NCI-H1694 treated with DMSO at 0.1 percent for 48 hours (cell line): Measurements from ENCODE around the gene ATP6V0E1.
"Not testable (repeated sequence)": the region's sequence is repeated elsewhere in the genome, so short reads cannot be mapped to it uniquely, and the experiment has no call there.

Source experiments
- DNase-seq: peaks from one replicate; lab custom pipeline; 2025; lab: John Stamatoyannopoulos, UW

Gene ATP6V0E1

DNA sequence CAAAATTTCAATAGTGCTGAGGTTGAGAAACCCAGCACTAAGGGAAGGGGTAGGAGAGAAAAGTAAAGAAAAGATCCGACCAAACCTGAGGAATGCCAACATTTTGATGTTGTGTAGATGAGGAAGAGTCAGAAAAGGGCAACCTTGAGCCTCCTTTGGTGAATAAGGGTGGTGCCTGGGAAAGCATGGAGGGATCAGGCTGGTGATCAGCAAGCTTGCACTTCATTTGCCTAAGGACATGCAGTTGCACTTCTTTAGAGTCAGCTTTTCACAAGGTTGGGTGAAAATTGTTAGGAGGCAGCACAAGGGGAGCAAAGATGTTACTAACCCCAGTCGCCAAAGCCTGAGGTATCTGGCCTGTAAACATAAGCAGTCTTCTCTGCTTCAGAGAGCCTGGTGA lies 20.4 kb downstream of the ATP6V0E1 start:
- no peak for DNase-seq

- no peak for DNase-seq
Measured at GRCh38 chr5:173004447-173004846, 20.9 kb downstream of the ATP6V0E1 start.

- DNase-seq, result no peak
Measured at GRCh38 chr5:173010021-173010420, 26.4 kb downstream of the ATP6V0E1 start.

DNA sequence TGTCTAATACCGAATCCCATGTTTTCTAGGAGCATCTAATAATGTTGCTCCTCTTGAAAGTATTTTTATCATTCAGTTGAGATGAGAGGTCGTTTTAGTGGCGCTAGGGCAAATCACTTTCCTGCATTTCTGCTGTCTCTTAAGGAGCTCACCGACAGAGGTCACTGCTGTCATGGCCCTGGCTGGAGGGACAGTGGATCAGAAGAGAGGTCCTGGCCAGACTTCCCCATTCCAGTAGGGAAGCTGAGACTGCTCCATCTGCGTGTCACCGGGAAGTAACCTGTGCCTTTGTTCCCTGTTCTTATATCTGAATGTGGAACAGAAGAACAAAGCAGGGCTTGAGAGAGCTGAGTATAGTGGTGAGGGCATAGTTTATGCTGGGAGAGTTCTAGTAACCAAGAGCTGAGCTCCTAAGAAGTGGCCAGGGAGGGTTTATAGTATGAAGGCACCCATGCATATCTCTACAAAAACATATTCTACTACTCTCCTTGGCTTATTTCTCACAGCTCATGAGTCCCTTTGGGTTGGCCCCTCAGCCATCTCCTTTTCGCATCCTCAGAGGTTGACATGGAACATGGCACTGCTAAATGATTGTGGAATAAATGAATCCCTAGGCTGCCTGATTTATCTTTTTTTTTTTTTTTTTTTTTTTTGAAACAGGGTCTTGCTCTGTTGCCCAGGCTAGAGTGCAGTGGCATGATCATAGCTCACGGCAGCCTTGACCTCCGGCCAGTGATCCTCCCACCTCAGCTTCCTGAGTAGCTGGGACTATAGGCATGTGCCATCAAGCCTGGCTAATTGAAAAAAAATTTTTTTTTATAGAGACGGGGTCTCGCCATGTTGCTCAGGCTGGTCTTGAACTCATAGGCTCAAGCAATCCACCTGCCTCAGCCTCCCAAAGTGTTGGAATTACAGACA lies 27.2 kb downstream of the ATP6V0E1 start:
- no peak for DNase-seq

- DNase-seq, result no peak
Measured at GRCh38 chr5:173011566-173011965, 28.0 kb downstream of the ATP6V0E1 start.

DNA sequence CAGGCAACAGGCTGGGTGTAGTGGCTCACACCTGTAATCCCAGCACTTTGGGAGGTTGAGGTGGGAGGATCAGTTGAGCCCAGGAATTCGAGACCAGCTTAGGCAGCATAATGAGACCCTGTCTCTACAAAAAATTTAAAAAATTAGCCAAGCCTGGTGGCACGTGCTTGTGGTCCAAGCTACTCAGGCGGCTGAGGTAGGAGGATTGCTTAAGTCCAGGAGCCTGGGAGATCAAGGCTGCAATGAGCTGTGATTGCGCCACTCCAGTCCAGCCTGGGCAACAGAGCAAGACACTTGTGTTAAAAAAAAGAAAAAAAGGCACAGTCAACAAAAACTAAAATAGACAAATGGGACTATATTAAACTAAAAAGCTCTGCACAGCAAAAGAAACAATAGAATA lies 29.3 kb downstream of the ATP6V0E1 start:
- no peak for DNase-seq

DNA sequence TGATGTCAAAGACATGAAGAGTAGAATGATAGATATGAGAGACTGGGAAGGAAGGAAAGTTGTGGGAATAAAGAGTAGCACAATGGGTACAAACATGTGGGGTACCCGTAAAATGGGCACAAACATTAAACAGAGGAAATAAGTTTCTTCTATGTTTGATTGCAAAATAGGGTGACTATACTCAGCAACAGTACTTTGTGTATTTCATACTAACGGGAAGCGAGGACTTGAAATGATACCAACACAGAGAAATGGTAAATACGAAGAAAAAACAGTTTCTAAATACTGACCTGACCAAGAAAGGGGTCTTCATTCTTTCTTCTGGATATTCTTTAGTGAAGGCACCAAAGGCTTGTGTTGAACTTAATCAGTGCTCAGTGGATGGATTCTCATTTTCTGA lies 31.1 kb downstream of the ATP6V0E1 start:
- DNase-seq, result no peak

DNA sequence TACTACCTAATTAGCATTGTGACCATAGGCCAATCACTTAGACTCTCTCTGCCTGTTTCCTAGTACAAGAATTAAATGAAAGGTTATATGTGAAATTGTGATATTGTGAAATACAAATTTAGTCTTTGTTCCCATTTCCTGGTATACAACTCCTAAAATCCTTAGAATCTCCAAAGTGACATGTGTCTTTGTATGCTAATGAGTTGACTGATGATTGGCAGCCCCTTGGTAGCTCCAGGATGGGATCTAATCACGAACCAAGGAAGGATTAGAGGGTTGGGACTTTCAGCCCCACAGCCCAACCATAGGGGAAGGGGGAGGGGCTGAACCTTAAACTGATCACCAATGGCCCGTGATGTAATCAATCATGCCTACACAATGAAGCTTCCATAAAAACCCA lies 31.6 kb downstream of the ATP6V0E1 start:
- no peak for DNase-seq

DNA sequence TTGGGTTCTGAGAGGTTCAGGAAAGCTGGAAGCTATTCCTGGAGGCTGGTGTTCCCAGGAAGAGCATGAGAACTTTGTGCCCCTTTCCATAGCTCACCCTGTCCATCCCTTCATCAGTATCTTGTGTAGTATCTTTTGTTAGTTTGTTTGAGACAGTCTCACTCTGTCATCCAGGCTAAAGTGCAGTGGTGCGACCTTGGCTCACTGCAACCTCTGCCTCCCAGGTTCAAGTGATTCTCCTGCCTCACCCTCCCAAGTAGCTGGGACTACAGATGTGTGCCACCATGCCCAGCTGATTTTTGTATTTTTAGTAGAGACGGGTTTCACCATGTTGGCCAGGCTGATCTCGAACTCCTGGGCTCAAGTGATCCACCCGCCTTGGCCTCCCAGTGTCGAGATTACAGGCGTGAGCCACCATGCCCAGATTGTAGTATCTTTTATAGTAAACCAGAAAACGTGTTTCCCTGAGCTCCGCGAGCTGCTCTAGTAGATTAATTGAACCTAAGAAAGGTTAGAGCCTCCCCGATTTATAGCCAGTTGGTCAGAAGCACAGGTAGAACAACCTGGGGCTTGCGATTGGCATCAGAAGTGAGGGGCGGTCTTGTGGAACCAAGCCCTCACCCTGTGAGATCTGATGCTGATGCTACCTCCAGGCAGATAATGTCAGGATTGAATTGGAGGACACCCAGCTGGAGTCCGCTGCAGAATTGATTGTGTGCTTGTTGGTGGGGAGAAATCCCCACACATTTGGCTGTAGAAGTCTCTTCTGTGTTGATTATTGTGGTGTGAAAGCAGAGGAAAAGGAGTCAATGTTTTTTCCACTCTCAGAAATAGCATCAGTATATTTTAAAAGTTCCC lies 32.3 kb downstream of the ATP6V0E1 start:
- no peak for DNase-seq

- no peak for DNase-seq
Measured at GRCh38 chr5:173016598-173017046, 33.1 kb downstream of the ATP6V0E1 start.

GRCh38 chr5:173017087-173017486 lies 33.5 kb downstream of the ATP6V0E1 start:
- not testable (repeated sequence) for DNase-seq

- DNase-seq, result no peak
Measured at GRCh38 chr5:173018358-173018757, 34.8 kb downstream of the ATP6V0E1 start.

DNA sequence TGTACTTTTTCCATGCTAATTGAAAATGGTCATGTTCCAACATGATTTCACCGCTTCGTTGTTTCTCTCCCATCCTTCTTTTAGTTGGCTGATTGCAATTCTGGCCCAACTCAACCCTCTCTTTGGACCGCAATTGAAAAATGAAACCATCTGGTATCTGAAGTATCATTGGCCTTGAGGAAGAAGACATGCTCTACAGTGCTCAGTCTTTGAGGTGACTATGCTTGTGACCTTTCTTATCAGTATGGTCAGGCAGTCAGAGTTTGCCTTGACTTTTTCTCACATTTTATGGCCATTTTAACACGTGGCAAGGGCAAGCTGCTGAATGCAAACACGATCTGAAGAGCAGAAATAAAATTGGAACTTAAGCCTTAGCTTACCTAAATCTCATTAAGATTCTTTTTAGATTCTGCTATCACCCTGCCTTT lies 36.6 kb downstream of the ATP6V0E1 start:
- DNase-seq, result no peak

GRCh38 chr5:173020643-173021042 lies 37.1 kb downstream of the ATP6V0E1 start:
- DNase-seq, result no peak

DNA sequence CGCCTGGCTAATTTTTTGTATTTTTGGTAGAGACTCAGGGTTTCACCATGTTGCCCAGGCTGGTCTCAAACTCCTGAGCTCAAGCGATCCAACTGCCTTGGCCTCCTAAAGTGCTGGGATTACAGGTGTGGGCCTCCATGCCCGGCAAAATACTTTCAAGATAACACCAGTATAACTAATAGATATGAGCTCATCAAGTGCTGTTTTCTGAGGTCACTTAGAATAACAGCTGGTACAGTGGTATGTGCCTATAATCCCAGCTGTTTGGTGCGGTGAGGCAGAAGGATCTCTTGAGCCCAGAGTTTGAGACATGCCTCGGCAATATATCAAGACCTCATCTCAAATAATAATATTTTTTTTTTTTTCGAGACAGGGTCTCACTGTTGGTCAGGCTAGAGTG lies 42.1 kb downstream of the ATP6V0E1 start:
- no peak for DNase-seq

DNA sequence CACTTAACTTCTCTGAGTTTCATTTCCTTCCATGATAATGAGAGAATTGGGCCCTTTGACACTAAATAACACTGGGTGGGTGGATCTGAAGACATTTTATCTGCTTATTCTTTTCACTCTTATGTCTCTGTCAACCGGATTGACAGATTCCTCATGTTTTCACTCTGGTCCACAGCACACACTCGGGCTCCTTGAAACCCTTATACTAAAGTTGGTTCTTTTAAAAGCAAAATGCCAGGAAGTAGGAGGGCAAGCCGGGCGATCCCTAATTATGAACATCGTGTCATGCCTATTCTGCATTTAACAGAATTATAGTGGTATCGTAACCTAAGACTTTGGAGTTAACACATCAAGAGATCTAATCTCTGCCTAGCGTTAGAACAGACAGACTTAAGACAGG lies 44.3 kb downstream of the ATP6V0E1 start:
- DNase-seq, result no peak

DNA sequence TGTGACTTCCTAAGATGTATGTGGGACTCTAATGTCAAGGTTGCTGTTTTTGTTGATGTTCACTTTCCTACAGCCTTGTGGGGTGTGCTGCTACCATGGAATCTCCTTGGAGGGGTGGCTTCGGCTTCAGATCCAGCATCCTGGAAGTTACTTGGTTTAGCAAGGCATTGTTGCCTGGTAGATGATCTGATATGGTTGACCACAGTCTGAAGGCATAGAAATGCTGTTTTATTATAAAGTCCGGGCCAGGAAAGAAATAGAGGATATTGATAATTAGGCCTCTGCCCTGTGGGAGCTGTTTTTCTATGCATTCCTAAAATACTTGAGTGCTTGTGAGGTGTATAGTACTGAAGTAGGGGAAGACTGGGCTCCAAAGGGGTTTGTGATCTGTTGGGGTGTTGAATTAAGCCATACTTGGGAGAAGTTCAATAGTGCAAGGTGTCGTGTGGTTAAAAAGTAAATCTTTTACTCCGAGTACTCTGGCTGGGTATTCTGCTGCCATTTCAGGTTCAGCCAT lies 45.3 kb downstream of the ATP6V0E1 start:
- no peak for DNase-seq

- no peak for DNase-seq
Measured at GRCh38 chr5:173029499-173029921, 45.9 kb downstream of the ATP6V0E1 start.

DNA sequence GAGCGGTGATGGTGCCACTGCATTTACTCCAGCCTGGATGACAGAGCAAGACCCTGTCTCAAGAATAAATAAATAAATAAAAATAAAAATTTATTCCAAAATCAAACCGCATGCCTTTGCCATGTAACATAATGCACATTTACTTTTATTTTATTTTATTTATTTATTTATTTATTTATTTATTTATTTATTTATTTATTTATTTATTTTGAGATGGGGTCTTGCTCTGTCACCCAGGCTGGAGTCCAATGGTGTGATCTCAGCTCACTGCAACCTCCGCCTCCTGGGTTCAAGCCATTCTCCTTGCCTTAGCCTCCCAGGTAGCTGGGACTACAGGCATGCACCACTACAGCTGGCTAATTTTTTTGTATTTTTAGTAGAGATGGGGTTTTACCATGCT lies 48.5 kb downstream of the ATP6V0E1 start:
- not testable (repeated sequence) for DNase-seq

DNA sequence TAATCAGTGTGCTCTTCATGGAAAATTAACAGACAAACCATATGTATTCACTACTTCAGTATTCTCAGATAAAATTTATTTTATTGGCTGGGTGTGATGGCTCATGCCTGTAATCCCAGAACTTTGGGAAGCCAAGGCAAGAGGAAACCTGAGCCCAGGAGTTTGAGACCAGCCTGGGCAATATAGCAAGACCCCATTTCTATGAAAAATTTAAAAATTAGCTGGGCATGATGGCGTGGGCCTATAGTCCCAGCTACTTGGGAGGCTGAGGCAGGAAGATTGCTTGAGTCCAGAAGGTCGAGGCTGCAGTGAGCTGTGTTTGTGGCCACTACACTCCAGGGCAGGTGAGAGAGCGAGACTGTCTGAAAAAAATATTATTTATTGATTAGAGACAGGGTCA lies 49.2 kb downstream of the ATP6V0E1 start:
- DNase-seq, result no peak

DNA sequence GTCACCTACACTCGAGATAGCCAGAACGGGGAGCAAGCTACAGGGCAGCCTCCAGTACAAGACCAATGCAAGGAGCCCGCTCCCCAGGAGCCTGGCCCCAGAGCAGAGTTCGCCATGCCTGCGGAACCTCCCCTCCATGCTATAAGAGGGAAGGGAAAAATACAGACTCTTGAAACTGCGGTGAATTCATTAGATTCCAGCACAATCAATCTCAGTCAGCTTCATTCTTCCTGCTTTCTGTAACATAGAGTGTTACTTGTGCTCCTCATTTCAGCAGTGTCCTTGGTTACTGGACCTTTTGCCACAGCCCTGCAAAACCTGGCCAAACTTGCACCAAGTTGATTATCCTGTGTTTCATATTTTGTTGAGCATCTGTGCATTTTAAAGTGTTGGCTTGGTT lies 50.4 kb downstream of the ATP6V0E1 start:
- DNase-seq, result no peak

GRCh38 chr5:173035904-173036707 lies 52.5 kb downstream of the ATP6V0E1 start:
- no peak for DNase-seq
